Measurements from ENCODE around the gene ANKRD52. TPM values are rescaled to one million over a fixed set of nuclear protein-coding genes. Genes with fewer than 3 reads are reported as not detected.
A peak's percentile ranks its signal among the peaks of the same experiment; 100 is the strongest.
"Not testable (repeated sequence)": the region's sequence is repeated elsewhere in the genome, so short reads cannot be mapped to it uniquely, and the experiment has no call there.

ANKRD52 gene
- total RNA-seq, 2 donors from 2014 or later, result 15.2 to 21.0 TPM

GRCh38 chr12:56278905-56279304, 20.7 kb upstream of the ANKRD52 start:
- 95 to 98% methylated on average over 3 of the region's 3 CpGs for WGBS, 2 donors
- H3K4me3 ChIP-seq, result no peak overlapping the region
- no peak for ATAC-seq
- no peak overlapping the region for H3K27ac ChIP-seq
- H3K27me3 ChIP-seq, result no peaks in the 10 kb centered on the region
- no peaks in the 10 kb centered on the region for H3K9me3 ChIP-seq
- DNase-seq, result no peak
- TF ChIP-seq CTCF (IDR thresholded peaks at IDR 0.05) (no peak), POLR2A (IDR thresholded peaks at IDR 0.05) (no peak)
- intact Hi-C loops (cut with DNase I), result loop anchor here (10.0 kb wide), 1 partner anchor 64 kb away; no protein-coding TSS in a partner anchor
- H3K4me1 ChIP-seq, result no peaks in the 10 kb centered on the region
- H3K36me3 ChIP-seq (replicated peaks in 1 of 2; ENCODE audit: insufficient read depth in 1 of 2, low read depth in 2 of 2), result peaks cover 0 to 38% of the 10 kb centered on the region in 2 donors

DNA sequence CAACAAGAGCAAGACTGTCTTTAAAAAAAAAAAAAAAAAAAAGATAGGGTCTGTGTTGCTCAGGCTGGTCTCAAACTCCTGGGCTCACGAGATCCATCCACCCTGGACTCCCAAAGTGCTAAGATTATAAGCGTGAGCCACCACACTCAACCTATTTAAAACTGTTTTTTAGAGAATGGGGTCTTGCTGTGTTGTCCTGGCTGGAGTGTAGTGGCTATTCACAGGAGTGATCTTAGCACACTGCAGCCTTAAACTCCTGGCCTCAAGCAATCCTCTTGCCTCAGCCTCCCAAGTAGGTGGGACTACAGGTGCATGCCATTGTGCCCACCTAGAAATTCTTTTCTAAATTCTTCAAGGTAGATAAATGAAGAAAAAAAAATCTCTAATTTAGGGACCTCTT, 16.1 kb upstream of the ANKRD52 start:
- Histone ChIP-seq H3K4me3 (no peak overlapping the region), H3K27me3 (no peaks in the 10 kb centered on the region), H3K4me1 (no peaks in the 10 kb centered on the region), H3K36me3 (replicated peaks in 1 of 2; ENCODE audit: insufficient read depth in 1 of 2, low read depth in 2 of 2) (peaks cover 0 to 30% of the 10 kb centered on the region in 2 donors), H3K27ac (no peak overlapping the region), H3K9me3 (no peaks in the 10 kb centered on the region)
- intact Hi-C loops (cut with DNase I), result loop anchor here (10.0 kb wide), 1 partner anchor 59 kb away; no protein-coding TSS in a partner anchor
- no peak for TF ChIP-seq POLR2A (IDR thresholded peaks at IDR 0.05)
- TF ChIP-seq CTCF (IDR thresholded peaks at IDR 0.05), result no peak
- WGBS, 2 donors, result 88 to 100% methylated on average over 2 of the region's 2 CpGs
- DNase-seq, result no peak
- no peak for ATAC-seq

DNA sequence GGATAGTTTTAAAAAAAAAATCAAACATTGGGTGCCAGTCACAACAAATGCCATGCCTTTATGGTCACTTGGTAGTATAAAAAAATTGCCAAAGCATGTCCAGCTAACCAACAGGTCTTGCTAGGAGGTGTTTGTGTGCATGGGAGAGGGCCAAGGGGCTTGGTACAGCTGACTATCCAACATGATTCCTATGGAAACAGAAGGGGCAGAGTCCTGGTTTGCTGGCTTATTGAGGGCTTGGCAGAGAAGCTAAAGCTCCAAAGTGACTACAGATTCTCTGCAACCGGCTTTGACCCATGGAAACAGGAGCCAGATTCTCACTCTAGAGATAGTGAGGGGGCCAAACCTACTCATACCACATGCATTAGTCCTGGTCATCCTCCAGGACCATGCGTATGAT, 14.3 kb upstream of the ANKRD52 start:
- not testable (repeated sequence) for DNase-seq, H3K27ac ChIP-seq, H3K4me1 ChIP-seq, H3K9me3 ChIP-seq, ATAC-seq, H3K4me3 ChIP-seq, H3K27me3 ChIP-seq
- intact Hi-C loops (cut with DNase I), result loop anchor here (10.0 kb wide), 1 partner anchor 58 kb away; no protein-coding TSS in a partner anchor
- H3K36me3 ChIP-seq (replicated peaks in 1 of 2; ENCODE audit: insufficient read depth in 1 of 2, low read depth in 2 of 2), result peaks cover 0 to 23% of the 10 kb centered on the region in 2 donors
- 74 to 81% methylated on average over 2 of the region's 2 CpGs for WGBS, 2 donors

DNA sequence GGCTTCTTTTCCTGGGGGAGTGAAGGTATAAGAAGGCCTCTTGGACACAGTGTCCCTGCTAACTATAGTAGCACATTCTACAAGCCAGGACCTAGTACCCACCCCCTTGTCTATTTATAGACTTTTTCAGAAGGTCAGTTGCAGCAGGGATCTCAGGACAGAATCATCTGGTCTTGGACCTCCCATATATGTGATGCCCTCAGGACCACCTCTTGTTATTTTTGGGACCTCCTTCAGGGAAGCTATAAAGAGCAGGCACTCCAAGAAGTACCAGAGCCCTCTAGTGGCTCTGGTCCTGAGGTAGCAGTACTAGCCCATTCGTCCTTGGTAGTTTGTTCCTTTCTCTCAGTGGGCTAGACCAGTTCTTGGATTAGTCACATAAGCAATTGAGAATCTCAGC, 12.8 kb upstream of the ANKRD52 start:
- WGBS, 2 donors, result 14 to 17% methylated on average over 1 of the region's 1 CpG
- no peak overlapping the region for H3K27ac ChIP-seq
- peak in 1 of 4 donors; percentile 13 for DNase-seq

GRCh38 chr12:56267443-56268071, 9.4 kb upstream of the ANKRD52 start:
- TF ChIP-seq POLR2A (IDR thresholded peaks at IDR 0.05) (no peak), CTCF (IDR thresholded peaks at IDR 0.05) (no peak)
- peak; percentile 29 to 45 (median 34) for DNase-seq
- Histone ChIP-seq H3K27me3 (no peaks in the 10 kb centered on the region), H3K9me3 (no peaks in the 10 kb centered on the region), H3K4me1 (peaks cover 15% of the 10 kb centered on the region), H3K4me3 (peak overlapping the region; percentile 30 to 36), H3K36me3 (replicated peaks in 1 of 2; ENCODE audit: insufficient read depth in 1 of 2, low read depth in 2 of 2) (peaks cover 0 to 3% of the 10 kb centered on the region in 2 donors), H3K27ac (peak overlapping the region; percentile 92 to 100 (median 98))
- intact Hi-C loops (cut with DNase I), result no loop called here
- 13 to 16% methylated on average over 14 to 21 of the region's 21 CpGs for WGBS, 2 donors
- peak; percentile 20 for ATAC-seq

More for the DNA sequence above, 12.8 kb upstream of the ANKRD52 start:
- intact Hi-C loops (cut with DNase I), result loop anchor here (10.0 kb wide), 1 partner anchor 56 kb away; no protein-coding TSS in a partner anchor
- no peak for ATAC-seq
- Histone ChIP-seq H3K4me1 (peaks cover 15% of the 10 kb centered on the region), H3K4me3 (no peak overlapping the region), H3K27me3 (no peaks in the 10 kb centered on the region), H3K9me3 (no peaks in the 10 kb centered on the region), H3K36me3 (replicated peaks in 1 of 2; ENCODE audit: insufficient read depth in 1 of 2, low read depth in 2 of 2) (peaks cover 0 to 20% of the 10 kb centered on the region in 2 donors)
- peak in 3 of 7 experiments; percentile 21 to 31 (median 29) for TF ChIP-seq CTCF (IDR thresholded peaks at IDR 0.05)
- no peak for TF ChIP-seq POLR2A (IDR thresholded peaks at IDR 0.05)
